UCSD-AML1 (cell line): Measurements from ENCODE around the gene TSPAN18.

Experiments used
- DNase-seq: peaks from one replicate; lab custom pipeline; 2025; ENCODE audit not compliant: unreplicated experiment; lab: John Stamatoyannopoulos, UW

TSPAN18 gene

DNA sequence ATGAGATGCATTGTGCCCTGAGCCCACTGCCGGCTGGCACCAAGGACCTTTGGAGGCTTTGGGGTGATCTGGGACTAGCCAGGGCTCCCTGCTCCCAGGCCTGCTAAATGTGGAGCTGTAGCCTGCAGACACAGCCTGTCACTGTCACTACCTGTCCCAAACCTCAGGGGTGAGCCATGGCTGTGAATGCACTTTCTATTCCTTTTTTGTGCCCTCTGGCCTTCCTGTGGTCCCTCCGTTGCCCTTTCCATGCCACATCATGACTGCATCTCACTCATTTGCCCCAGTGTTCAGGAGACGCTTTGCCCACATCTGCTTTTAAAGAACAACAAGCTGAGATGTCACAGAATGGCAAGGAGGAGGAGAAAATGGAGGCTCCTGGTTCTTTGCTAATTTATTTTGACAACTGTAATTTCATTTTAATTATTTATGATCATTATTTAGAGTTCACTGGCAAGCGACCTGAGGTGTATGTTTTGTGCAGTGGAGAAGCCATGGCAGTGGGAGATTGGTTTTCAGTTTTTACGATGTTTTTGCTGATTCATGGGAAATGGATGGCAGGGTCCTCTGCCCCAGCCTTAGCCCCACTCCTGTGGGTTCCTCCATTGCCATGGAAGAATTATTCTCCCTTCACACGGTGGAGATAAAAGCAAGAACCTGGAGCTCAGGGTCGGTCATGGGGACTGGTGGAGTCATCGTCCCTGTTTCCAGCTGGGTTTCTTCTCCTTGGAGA, 69.2 kb downstream of the TSPAN18 start:
- DNase-seq: no peak

DNA sequence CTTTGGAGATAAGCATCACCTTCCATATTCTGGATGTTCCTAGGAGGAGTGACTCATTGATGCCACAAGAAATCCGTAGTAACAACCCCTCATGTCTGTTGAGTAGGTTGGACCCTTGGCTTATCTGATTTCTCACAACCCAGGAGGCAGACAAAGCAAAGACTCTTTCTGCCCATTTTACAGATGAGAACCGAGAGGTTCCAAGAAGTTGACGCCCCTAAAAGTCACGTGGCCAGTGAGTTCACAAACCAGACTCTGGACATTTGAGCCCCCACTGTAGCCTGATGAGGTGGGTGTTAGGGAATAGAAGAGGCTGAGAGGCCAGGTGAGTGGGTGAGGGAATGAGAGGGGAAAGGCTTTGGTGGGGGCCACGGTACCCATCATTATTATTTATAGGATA, 70.3 kb downstream of the TSPAN18 start:
- DNase-seq: no peak

DNA sequence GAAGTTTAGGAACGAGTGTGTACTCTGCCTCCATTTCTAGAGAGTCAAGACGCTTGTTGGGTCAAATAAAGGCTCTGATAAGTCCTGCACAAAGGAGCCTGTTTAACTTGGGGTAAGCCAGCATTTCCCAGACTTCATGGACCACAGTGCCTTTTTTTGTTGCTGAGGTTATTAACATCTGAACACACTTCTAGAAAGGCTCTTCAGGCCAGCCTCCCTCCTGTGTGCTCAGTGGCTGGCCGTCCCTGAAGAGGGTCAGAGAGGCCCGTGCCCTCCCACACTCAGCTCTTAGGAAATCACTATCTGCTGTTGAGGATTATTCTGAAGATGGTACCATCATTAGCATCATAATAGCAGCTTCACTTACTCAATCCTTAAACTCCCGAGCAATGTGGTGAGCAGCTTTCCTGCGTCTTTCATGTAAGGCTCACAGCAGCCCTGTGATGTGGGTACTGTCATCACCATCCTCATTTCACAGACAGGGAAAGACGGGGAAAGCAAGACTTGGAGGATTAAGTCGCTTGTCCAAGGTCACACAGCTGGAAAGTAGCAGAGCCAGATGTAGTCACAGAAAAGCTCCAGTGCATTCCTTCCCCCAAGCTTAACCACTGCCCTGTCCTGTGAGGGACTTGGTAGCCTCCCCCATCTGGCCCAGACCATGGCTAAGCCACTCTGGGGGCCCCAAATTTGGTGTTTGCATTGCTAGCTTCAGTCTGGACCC, 71.3 kb downstream of the TSPAN18 start:
- no peak for DNase-seq

- DNase-seq: no peak
Measured at GRCh38 chr11:44798607-44798972, 71.8 kb downstream of the TSPAN18 start.

DNA sequence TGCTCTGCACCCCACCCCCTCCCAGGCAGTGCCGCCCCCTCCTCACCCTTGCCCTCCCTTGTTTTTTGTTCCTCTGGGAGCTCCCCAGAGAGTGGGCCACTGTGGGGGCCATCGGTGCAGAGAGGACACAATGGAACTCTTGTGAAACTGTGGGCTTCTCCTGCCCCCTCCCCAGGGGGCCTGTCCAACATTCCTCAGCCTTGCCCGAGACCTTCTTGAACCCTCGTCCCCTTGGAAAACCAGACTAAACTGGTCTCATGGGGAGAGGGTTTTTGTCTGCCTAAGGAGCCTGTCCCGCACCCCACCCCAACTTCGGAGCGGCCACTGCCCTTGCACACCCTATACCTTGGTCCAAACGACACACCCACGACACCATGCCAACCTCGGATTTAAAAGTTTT, 72.2 kb downstream of the TSPAN18 start:
- DNase-seq: no peak

GRCh38 chr11:44802347-44802746, 75.6 kb downstream of the TSPAN18 start:
- no peak for DNase-seq

GRCh38 chr11:44803009-44803408, 76.2 kb downstream of the TSPAN18 start:
- no peak for DNase-seq

GRCh38 chr11:44804449-44805437, 78.0 kb downstream of the TSPAN18 start:
- no peak for DNase-seq

DNA sequence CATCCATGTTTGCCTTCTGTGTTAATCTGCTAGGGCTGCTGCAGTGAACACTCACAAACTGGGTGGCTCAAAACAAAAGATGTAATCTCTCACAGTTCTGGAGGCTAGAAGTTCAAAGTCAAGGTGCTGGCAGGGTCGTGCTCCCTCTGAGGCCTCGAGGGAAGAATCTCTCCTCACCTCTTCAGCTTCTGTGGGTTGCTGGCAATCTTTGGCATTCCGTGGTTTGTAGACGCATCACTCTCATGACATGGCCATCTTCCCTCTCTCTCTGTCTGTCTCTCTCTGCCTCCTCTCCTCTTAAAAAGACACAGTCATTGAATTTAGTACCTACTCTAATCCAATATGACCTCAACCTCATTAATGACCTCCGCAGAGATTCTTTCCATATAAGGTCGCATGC, 78.8 kb downstream of the TSPAN18 start:
- DNase-seq: no peak

GRCh38 chr11:44808053-44808753, 81.4 kb downstream of the TSPAN18 start:
- DNase-seq: no peak

- no peak for DNase-seq
Measured at GRCh38 chr11:44809283-44809682, 82.5 kb downstream of the TSPAN18 start.

- no peak for DNase-seq
Measured at GRCh38 chr11:44811841-44812448, 85.2 kb downstream of the TSPAN18 start.

GRCh38 chr11:44812971-44813370, 86.2 kb downstream of the TSPAN18 start:
- no peak for DNase-seq

DNA sequence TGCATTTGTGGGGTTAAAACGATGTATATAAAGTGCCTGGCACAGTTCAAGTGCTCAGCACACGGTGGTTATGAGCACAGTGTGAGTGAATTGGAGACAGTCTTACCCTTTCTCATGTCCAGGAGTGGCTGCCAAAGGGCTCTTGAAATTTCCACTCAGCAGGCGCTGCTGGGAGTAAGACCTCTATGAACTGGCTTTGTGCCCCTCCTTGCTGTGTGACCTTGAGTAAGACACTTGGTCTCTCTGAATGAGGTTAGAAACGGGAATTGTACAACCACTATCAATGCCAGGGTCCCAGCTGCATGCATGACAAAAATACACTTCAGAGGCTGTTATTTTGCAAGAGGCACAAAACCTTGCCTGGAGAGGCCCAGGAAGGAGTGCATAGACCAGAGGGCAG, 86.6 kb downstream of the TSPAN18 start:
- DNase-seq: no peak

GRCh38 chr11:44814881-44815592, 88.3 kb downstream of the TSPAN18 start:
- DNase-seq: no peak

- DNase-seq: no peak
Measured at GRCh38 chr11:44815917-44816456, 89.2 kb downstream of the TSPAN18 start.

DNA sequence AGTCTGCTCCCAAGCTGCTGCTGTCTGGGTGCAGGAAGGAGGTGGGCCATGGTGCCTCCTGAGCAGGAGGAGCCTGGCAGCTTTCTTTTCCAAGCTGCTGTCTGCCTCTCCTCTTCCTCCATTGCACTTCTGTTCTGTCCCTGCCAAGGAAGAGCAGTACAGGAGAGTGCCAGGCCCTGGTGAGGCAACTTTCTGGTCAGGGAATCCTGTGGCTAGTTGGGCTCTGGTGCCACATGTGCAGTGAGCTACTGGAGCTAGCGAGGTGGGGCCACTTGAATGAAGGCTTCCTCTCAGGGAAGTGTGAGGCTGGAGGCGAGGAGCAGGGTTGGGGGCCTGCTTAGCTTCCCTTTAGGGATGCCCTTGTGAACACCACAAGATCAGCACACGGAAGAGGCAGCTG, 90.0 kb downstream of the TSPAN18 start:
- no peak for DNase-seq

GRCh38 chr11:44817207-44817949, 90.6 kb downstream of the TSPAN18 start:
- no peak for DNase-seq

DNA sequence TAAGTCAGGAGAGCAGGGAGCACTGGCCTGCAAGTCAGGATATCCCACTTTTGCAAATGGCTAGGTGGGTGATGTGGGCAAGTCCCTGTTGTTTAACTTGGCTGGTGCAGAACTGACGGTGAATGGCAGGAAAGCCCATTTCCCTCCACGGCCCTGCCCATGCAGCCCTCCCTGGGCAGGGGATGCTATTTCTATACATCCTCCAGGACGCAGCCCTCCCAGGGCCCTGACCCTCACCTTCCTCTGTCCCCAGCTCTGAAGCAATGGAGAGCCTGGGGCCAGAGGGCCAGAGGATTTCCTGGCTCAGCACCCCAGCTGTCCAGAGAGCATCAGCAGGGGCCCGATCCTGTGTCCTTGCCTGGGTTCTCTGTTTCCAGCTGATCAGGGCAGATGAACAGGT, 91.3 kb downstream of the TSPAN18 start:
- no peak for DNase-seq
